Activated CD8-positive, alpha-beta T cell treated with anti-CD3 and anti-CD28 coated beads for 36 hours (primary cell): ENCODE measurements around the gene TCF7L2. TPM values are rescaled to one million over a fixed set of nuclear protein-coding genes. Genes with fewer than 3 reads are reported as not detected.

Experiments
- ATAC-seq: fragments of 200-7000 bp; cut with Tn5 transposase; one replicate; pipeline ENCODE4 v1.10.0; 2021; ENCODE audit warnings: mild to moderate bottlenecking, moderate library complexity
- CTCF ChIA-PET: fragments of 350-600 bp; sonication (Branson Sonifier 250); formaldehyde crosslinking; loops from one replicate; lab custom pipeline; 2021; ENCODE audit warnings: antibody characterized with exemption; lab: Charles Lee
- POLR2A ChIA-PET: fragments of 350-600 bp; sonication (Branson Sonifier 250); formaldehyde crosslinking; loops from one replicate; lab custom pipeline; 2021; ENCODE audit warnings: antibody characterized with exemption; lab: Charles Lee
- DNase-seq: peaks from one replicate; pipeline ENCODE4 v3.0.0-alpha.2; 2020
- H3K27ac Mint-ChIP-seq: one replicate; pipeline ENCODE4 v1.8.0; 2021; ENCODE audit warnings: mild to moderate bottlenecking, mixed read lengths
- H3K27me3 Mint-ChIP-seq: one replicate; pipeline ENCODE4 v1.8.0; 2021; ENCODE audit warnings: mixed read lengths
- H3K36me3 Mint-ChIP-seq: one replicate; pipeline ENCODE4 v1.8.0; 2021; ENCODE audit warnings: low read depth, mixed read lengths
- H3K4me1 Mint-ChIP-seq: one replicate; pipeline ENCODE4 v1.8.0; 2021; ENCODE audit warnings: low read depth, mixed read lengths
- H3K4me3 Mint-ChIP-seq: one replicate; pipeline ENCODE4 v1.8.0; 2021; ENCODE audit warnings: mild to moderate bottlenecking, moderate library complexity, mixed read lengths
- H3K9me3 Mint-ChIP-seq: one replicate; pipeline ENCODE4 v1.8.0; 2021; ENCODE audit warnings: mixed read lengths
- intact Hi-C: fragments of 100-400 bp; cut with micrococcal nuclease; formaldehyde crosslinking; loops from one replicate; pipeline ENCODE4 v1.10.0; 2022
- total RNA-seq, 2 experiments: library from RNA; stranded (reverse); gene quantifications; one replicate each; pipeline ENCODE4 v1.2.3, GENCODE V29; 2021
- TF ChIP-seq, protein P1 (sequence below): fragments of 200-600 bp; IDR thresholded peaks from one replicate; pipeline ENCODE4 v1.8.0; 2022; ENCODE audit warnings: antibody characterized with exemption, mild to moderate bottlenecking

The TCF7L2 gene
- total RNA-seq, 2 experiments from 2014 or later: 1.5 to 1.6 TPM

DNA sequence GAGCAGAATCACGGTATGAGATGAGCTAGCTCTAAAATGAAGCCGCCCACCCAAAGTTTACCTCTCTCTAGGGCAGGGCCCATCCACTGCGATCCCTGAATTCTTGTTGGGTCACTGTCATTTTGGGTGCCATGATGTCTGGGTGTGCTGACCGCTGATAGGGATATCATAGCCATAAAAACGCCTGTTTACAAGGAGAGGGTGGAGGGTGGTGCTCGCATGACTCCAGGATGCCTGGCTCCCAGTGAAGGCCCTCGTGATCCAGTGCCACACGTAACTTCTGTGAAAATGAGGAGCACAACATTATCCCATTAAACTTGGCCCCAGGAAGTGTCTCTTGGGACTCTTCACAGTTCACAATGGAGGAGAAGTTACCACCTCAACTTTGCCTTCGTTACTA lies 139.5 kb downstream of the TCF7L2 start:
- H3K36me3 Mint-ChIP-seq: peaks cover 8% of the 10 kb centered on the region
- no peak overlapping the region for H3K27ac Mint-ChIP-seq
- DNase-seq: no peak
- H3K27me3 Mint-ChIP-seq: no peaks in the 10 kb centered on the region
- CTCF ChIA-PET: no interaction called here
- TF ChIP-seq, protein P1, sequence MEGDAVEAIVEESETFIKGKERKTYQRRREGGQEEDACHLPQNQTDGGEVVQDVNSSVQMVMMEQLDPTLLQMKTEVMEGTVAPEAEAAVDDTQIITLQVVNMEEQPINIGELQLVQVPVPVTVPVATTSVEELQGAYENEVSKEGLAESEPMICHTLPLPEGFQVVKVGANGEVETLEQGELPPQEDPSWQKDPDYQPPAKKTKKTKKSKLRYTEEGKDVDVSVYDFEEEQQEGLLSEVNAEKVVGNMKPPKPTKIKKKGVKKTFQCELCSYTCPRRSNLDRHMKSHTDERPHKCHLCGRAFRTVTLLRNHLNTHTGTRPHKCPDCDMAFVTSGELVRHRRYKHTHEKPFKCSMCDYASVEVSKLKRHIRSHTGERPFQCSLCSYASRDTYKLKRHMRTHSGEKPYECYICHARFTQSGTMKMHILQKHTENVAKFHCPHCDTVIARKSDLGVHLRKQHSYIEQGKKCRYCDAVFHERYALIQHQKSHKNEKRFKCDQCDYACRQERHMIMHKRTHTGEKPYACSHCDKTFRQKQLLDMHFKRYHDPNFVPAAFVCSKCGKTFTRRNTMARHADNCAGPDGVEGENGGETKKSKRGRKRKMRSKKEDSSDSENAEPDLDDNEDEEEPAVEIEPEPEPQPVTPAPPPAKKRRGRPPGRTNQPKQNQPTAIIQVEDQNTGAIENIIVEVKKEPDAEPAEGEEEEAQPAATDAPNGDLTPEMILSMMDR: no peak
- peaks cover 18% of the 10 kb centered on the region for H3K4me1 Mint-ChIP-seq
- POLR2A ChIA-PET: no interaction called here
- intact Hi-C loops: no loop called here
- H3K4me3 Mint-ChIP-seq: no peak overlapping the region
- no peak for ATAC-seq
- H3K9me3 Mint-ChIP-seq: peaks cover 6% of the 10 kb centered on the region

DNA sequence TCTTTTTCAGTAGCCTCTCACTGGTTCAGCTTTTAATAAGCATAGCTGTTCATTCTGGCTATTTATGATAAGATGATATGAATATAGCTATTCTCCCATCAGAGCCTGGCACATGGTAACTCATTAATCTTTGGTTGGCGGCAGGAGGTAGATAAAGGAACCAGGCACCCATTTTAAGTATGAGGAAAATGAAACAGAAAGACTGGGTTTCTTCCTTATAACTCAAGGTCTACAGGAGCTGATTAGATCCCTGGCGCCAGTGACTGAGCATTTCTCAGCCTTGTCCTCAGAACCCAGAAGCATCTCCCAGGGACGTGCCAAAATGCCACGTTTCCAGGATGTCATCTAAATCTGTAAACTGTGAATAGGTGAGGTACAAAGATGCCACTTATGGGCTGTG lies 141.9 kb downstream of the TCF7L2 start:
- DNase-seq: no peak
- TF ChIP-seq, protein P1: no peak
- no peak for ATAC-seq
- no peak overlapping the region for H3K27ac Mint-ChIP-seq
- H3K9me3 Mint-ChIP-seq: peaks cover 6% of the 10 kb centered on the region
- POLR2A ChIA-PET: no interaction called here
- intact Hi-C loops: no loop called here
- no peaks in the 10 kb centered on the region for H3K27me3 Mint-ChIP-seq
- no peak overlapping the region for H3K4me3 Mint-ChIP-seq
- H3K36me3 Mint-ChIP-seq: peaks cover 8% of the 10 kb centered on the region
- CTCF ChIA-PET: no interaction called here
- peaks cover 31% of the 10 kb centered on the region for H3K4me1 Mint-ChIP-seq

- peaks cover 6% of the 10 kb centered on the region for H3K9me3 Mint-ChIP-seq
- POLR2A ChIA-PET: interaction anchor here (0.6 to 0.7 kb wide), 2 partner anchors 77 to 556 kb away, joined by 3 read pairs; no protein-coding TSS in a partner anchor
- H3K36me3 Mint-ChIP-seq: peaks cover 8% of the 10 kb centered on the region
- CTCF ChIA-PET: interaction anchor here (1.5 kb wide), 1 partner anchor 12 kb away, joined by 4 read pairs; no protein-coding TSS in a partner anchor
- H3K27ac Mint-ChIP-seq: peak overlapping the region; percentile 8
- DNase-seq: no peak
- peak; percentile 43 for ATAC-seq
- intact Hi-C loops: loop anchor here (2.0 kb wide), 1 partner anchor 113 kb away; no protein-coding TSS in a partner anchor
- H3K4me3 Mint-ChIP-seq: no peak overlapping the region
- H3K27me3 Mint-ChIP-seq: no peaks in the 10 kb centered on the region
- TF ChIP-seq, protein P1: no peak
- peaks cover 33% of the 10 kb centered on the region for H3K4me1 Mint-ChIP-seq
Observed at GRCh38 chr10:113093188-113094113, 143.4 kb downstream of the TCF7L2 start.

DNA sequence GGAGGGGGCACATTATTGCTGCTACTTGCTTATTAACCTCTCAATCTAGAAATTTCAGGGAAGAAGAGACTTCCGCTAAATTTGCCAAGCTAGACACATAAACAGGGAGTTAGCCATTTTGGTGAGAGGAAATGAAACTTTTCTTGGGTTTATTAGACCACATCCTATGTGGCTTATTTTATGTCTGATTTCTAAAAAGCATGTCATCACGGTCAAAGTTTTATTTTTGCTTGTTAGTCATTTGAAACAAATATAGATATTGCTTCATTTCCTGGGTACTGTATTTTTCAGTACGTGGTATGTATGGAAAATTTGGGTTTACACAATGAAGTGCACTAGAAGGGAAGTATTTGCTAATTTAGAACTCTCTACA lies 144.1 kb downstream of the TCF7L2 start:
- ChIA-PET CTCF (no interaction called here), POLR2A (interaction anchor here (0.6 kb wide), 1 partner anchor 78 kb away, joined by 3 read pairs; no protein-coding TSS in a partner anchor)
- no peak for DNase-seq
- TF ChIP-seq, protein P1: no peak
- Mint-ChIP-seq H3K4me3 (no peak overlapping the region), H3K27ac (peak overlapping the region; percentile 73), H3K9me3 (peaks cover 6% of the 10 kb centered on the region), H3K27me3 (no peaks in the 10 kb centered on the region), H3K36me3 (peaks cover 8% of the 10 kb centered on the region), H3K4me1 (peaks cover 33% of the 10 kb centered on the region)
- ATAC-seq: peak; percentile 81
- intact Hi-C loops: loop anchor here (2.0 kb wide), 1 partner anchor 113 kb away; no protein-coding TSS in a partner anchor
